ENCODE data around the gene RSF1. TPM values are rescaled to one million over a fixed set of nuclear protein-coding genes. Genes with fewer than 3 reads are reported as not detected.

The RSF1 gene
- total RNA-seq, 1 donor from 2014 or later, result 109 TPM

DNA sequence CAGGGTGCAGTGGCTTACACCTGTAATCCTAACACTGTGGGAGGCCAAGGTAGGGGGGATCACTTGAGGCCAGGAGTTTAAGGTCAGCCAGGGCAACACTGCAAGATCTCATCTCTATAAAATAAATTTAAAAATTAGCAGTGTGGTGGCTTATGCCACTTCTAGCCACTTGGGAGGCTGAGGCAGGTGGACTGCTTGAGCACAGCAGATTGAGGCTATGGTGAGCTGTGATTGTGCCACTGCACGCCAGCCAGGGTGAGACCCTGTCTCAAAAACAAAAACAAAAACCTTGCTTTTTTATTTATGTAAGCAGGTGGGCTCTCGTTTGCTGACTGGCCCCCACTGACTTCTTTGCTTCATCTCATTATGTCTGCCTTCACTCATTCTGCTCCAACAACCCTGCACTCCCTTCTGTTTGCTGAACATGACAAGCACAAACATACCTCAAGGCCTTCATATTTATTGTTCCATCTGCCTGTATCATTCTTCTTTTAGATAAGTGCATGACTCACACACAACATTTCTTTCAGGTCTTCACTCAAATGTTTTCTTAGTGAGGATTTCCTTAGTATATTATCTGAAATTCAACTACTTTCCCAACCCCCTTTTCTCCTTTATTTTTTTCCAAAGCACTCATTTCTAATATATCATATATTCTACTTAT lies 150.5 kb downstream of the RSF1 start:
- Mint-ChIP-seq H3K4me3 (no peak overlapping the region), H3K9me3 (no peaks in the 10 kb centered on the region), H3K4me1 (no peaks in the 10 kb centered on the region), H3K27ac (no peak overlapping the region), H3K36me3 (peaks cover 51% of the 10 kb centered on the region), H3K27me3 (ENCODE audit: low read depth) (no peaks in the 10 kb centered on the region)
- DNase-seq (ENCODE audit: low spot score in 2 of 2, unreplicated experiment in 2 of 2), result no peak
- TF ChIP-seq, protein P1, sequence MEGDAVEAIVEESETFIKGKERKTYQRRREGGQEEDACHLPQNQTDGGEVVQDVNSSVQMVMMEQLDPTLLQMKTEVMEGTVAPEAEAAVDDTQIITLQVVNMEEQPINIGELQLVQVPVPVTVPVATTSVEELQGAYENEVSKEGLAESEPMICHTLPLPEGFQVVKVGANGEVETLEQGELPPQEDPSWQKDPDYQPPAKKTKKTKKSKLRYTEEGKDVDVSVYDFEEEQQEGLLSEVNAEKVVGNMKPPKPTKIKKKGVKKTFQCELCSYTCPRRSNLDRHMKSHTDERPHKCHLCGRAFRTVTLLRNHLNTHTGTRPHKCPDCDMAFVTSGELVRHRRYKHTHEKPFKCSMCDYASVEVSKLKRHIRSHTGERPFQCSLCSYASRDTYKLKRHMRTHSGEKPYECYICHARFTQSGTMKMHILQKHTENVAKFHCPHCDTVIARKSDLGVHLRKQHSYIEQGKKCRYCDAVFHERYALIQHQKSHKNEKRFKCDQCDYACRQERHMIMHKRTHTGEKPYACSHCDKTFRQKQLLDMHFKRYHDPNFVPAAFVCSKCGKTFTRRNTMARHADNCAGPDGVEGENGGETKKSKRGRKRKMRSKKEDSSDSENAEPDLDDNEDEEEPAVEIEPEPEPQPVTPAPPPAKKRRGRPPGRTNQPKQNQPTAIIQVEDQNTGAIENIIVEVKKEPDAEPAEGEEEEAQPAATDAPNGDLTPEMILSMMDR (IDR thresholded peaks at IDR 0.05; ENCODE audit: unreplicated experiment), result no peak

DNA sequence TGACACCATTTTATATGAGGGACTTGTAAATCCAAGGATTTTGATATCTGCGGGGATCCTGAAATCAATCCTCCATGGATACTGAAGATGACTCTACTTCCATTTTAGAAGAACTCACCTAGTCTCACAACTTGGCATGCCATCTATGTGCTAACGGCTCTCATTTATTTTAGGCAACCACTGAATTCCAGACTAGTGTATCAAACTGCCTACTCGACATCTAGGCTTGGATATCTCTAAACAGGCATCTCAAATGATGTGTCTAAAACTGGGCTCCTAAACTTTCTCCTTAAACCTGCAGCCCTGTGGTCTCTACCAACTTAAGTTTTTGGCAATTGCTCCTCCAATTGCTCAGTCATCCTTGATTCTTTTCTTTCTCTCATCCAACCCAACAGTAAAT lies 151.8 kb downstream of the RSF1 start:
- H3K9me3 Mint-ChIP-seq, result no peaks in the 10 kb centered on the region

DNA sequence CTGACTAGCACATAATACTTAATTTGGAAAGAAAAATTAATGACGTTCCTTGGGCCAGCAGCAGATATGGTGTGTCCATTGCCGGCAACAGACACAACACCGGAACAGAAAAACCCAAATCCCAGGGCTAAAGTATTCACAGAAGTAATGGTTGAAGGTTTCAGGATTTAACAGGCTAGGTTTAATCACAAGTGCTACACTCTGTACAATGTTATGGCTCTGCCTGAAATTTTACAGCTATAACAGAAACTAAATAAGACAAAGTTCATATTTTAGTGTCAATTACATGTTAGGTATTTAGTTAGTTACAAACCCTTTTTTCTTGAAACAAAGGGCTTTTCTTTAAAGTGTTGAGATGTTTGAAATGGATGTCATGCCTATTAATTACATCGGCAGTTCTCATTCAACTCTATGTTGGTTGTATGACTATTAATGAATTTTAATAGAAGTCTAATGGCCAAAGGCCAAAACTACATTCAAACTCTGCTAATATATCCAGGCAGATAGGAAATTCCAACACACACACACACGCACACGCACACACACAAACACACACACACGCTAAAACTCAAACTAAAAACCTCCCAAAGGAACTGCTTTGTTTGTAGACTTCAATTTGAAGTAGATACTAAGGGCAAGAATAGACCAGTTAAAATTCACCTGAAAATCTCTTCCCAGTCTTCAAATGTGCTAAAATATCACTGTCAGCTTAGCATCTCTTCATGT lies 155.1 kb downstream of the RSF1 start:
- Mint-ChIP-seq H3K9me3 (no peaks in the 10 kb centered on the region), H3K27me3 (ENCODE audit: low read depth) (no peaks in the 10 kb centered on the region), H3K27ac (no peak overlapping the region), H3K36me3 (peaks cover 25% of the 10 kb centered on the region), H3K4me3 (no peak overlapping the region), H3K4me1 (no peaks in the 10 kb centered on the region)
- DNase-seq (ENCODE audit: low spot score in 2 of 2, unreplicated experiment in 2 of 2), result no peak
- TF ChIP-seq, protein P1 (IDR thresholded peaks at IDR 0.05; ENCODE audit: unreplicated experiment), result no peak

More for the DNA sequence above, 151.8 kb downstream of the RSF1 start:
- Mint-ChIP-seq H3K4me1 (no peaks in the 10 kb centered on the region), H3K27me3 (ENCODE audit: low read depth) (no peaks in the 10 kb centered on the region), H3K36me3 (peaks cover 44% of the 10 kb centered on the region), H3K27ac (no peak overlapping the region), H3K4me3 (no peak overlapping the region)
- TF ChIP-seq, protein P1 (IDR thresholded peaks at IDR 0.05; ENCODE audit: unreplicated experiment), result no peak
- DNase-seq (ENCODE audit: low spot score in 2 of 2, unreplicated experiment in 2 of 2), result no peak

DNA sequence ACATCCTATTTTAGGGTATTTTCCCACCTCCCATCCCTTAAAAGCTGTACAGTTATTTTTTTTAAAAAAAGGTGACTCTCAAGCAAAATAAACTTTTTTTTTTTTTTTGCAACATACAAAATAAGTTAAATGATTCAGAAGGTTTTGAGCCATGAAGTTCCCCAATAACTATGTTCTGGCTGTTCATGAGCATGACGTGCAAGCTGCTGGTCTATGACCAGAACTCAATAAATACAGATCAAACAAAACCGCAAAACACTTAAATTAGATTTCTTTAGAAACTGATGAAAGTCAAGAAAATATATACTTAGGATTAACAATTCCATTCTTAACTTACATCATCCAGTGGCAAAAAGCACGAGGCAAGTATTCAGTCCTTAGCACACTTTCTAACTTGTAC lies 158.9 kb downstream of the RSF1 start:
- Mint-ChIP-seq H3K27ac (no peak overlapping the region), H3K36me3 (peaks cover 2% of the 10 kb centered on the region), H3K4me1 (peaks cover 3% of the 10 kb centered on the region), H3K4me3 (no peak overlapping the region), H3K27me3 (ENCODE audit: low read depth) (no peaks in the 10 kb centered on the region), H3K9me3 (no peaks in the 10 kb centered on the region)
- TF ChIP-seq, protein P1 (IDR thresholded peaks at IDR 0.05; ENCODE audit: unreplicated experiment), result no peak
- no peak for DNase-seq (ENCODE audit: low spot score in 2 of 2, unreplicated experiment in 2 of 2)

DNA sequence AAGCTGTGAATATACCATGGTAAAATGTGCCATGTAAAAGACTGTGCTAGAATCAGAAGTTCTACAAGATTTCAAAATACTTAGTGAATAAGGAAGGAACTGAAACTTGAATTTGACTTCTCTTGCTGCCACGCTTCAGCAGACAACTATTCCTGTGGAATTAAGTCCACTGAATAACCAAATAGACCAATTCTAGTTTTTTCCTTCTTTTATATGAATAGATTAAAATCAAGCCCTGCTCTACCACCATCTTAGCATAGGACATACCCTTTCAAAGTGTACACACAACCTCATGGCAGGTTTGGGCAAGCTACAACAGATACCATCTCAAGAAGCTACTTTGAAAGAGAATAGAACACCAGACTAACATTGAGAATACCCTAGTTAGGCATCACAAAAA lies 159.6 kb downstream of the RSF1 start:
- no peak for DNase-seq (ENCODE audit: low spot score in 2 of 2, unreplicated experiment in 2 of 2)
- no peaks in the 10 kb centered on the region for H3K9me3 Mint-ChIP-seq
- H3K4me3 Mint-ChIP-seq, result no peak overlapping the region
- peaks cover 3% of the 10 kb centered on the region for H3K4me1 Mint-ChIP-seq
- H3K36me3 Mint-ChIP-seq, result peaks cover 2% of the 10 kb centered on the region
- no peaks in the 10 kb centered on the region for H3K27me3 Mint-ChIP-seq (ENCODE audit: low read depth)
- no peak overlapping the region for H3K27ac Mint-ChIP-seq
- TF ChIP-seq, protein P1 (IDR thresholded peaks at IDR 0.05; ENCODE audit: unreplicated experiment), result no peak

Data from mesothelial cell of epicardium (in vitro differentiated cells).